Endothelial cell (in vitro differentiated cells): ENCODE data around the gene PPM1D. TPM values are rescaled to one million over a fixed set of nuclear protein-coding genes. Genes with fewer than 3 reads are reported as not detected.

ENCODE experiments used
- DNase-seq: peaks from one replicate; pipeline ENCODE4 v3.0.0; 2021; ENCODE audit warnings: low spot score
- H3K27ac Mint-ChIP-seq: one replicate; pipeline ENCODE4 v1.8.0; 2021; ENCODE audit warnings: mixed read lengths, inconsistent platforms; ENCODE audit not compliant: unreplicated experiment
- H3K27me3 Mint-ChIP-seq: one replicate; pipeline ENCODE4 v1.8.0; 2021; ENCODE audit warnings: mild to moderate bottlenecking, moderate library complexity, mixed read lengths, inconsistent platforms; ENCODE audit not compliant: unreplicated experiment
- H3K36me3 Mint-ChIP-seq: one replicate; pipeline ENCODE4 v1.8.0; 2021; ENCODE audit warnings: mild to moderate bottlenecking, low read depth, mixed read lengths, inconsistent platforms; ENCODE audit not compliant: unreplicated experiment
- H3K4me1 Mint-ChIP-seq: one replicate; pipeline ENCODE4 v1.8.0; 2021; ENCODE audit warnings: mild to moderate bottlenecking, mixed read lengths, inconsistent platforms; ENCODE audit not compliant: unreplicated experiment
- H3K4me3 Mint-ChIP-seq: one replicate; pipeline ENCODE4 v1.8.0; 2021; ENCODE audit warnings: mild to moderate bottlenecking, mixed read lengths, inconsistent platforms; ENCODE audit not compliant: unreplicated experiment
- H3K9me3 Mint-ChIP-seq: one replicate; pipeline ENCODE4 v1.8.0; 2021; ENCODE audit warnings: mixed read lengths, inconsistent platforms; ENCODE audit not compliant: unreplicated experiment
- total RNA-seq: library from RNA; stranded (reverse); fragmentation: NEBNext Ultra II Directional; extraction: Animal tissue kit (Norgen Biotek cat#: 25700); gene quantifications from one replicate; pipeline ENCODE4 v1.2.1, GENCODE V29; 2021; ENCODE audit not compliant: unreplicated experiment
- TF ChIP-seq, protein P1 (sequence below): fragments of 200-600 bp; sonication (generic); IDR thresholded peaks from one replicate; pipeline ENCODE4 v1.5.0; 2021; ENCODE audit warnings: antibody characterized with exemption; ENCODE audit not compliant: unreplicated experiment

The PPM1D gene
- total RNA-seq, 1 donor from 2014 or later, result 14.6 TPM

DNA sequence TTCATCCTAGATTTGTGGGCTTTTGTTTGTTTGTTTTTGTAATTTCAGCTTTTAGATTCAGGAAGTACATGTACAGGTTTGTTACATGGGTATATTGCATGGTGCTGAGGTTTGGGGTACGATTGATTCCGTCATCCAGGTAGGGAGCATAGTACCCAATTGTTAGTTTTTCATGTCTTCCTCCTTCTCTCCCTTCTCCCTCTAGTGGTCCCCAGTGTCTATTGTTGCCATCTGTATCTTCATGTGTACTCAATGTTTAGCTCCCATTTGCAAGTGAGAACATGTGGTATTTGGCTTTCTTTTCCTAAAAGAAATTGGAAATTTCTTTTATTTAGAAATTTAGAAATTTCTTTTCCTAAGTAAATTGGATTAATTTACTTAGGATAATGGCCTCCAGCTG is 40.5 kb downstream of the PPM1D start:
- Mint-ChIP-seq H3K27me3 (no peaks in the 10 kb centered on the region), H3K9me3 (no peaks in the 10 kb centered on the region), H3K36me3 (peaks cover 4% of the 10 kb centered on the region), H3K4me3 (no peak overlapping the region), H3K4me1 (no peaks in the 10 kb centered on the region), H3K27ac (no peak overlapping the region)
- TF ChIP-seq, protein P1, sequence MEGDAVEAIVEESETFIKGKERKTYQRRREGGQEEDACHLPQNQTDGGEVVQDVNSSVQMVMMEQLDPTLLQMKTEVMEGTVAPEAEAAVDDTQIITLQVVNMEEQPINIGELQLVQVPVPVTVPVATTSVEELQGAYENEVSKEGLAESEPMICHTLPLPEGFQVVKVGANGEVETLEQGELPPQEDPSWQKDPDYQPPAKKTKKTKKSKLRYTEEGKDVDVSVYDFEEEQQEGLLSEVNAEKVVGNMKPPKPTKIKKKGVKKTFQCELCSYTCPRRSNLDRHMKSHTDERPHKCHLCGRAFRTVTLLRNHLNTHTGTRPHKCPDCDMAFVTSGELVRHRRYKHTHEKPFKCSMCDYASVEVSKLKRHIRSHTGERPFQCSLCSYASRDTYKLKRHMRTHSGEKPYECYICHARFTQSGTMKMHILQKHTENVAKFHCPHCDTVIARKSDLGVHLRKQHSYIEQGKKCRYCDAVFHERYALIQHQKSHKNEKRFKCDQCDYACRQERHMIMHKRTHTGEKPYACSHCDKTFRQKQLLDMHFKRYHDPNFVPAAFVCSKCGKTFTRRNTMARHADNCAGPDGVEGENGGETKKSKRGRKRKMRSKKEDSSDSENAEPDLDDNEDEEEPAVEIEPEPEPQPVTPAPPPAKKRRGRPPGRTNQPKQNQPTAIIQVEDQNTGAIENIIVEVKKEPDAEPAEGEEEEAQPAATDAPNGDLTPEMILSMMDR, result peak; percentile 34
- no peak for DNase-seq

GRCh38 chr17:60641126-60641525 is 41.1 kb downstream of the PPM1D start:
- Mint-ChIP-seq H3K4me3 (no peak overlapping the region), H3K4me1 (no peaks in the 10 kb centered on the region), H3K27me3 (no peaks in the 10 kb centered on the region), H3K36me3 (peaks cover 4% of the 10 kb centered on the region), H3K27ac (no peak overlapping the region), H3K9me3 (no peaks in the 10 kb centered on the region)
- TF ChIP-seq, protein P1, result no peak
- no peak for DNase-seq

GRCh38 chr17:60641810-60642220 is 41.8 kb downstream of the PPM1D start:
- Mint-ChIP-seq H3K36me3 (peaks cover 4% of the 10 kb centered on the region), H3K27ac (no peak overlapping the region)

DNA sequence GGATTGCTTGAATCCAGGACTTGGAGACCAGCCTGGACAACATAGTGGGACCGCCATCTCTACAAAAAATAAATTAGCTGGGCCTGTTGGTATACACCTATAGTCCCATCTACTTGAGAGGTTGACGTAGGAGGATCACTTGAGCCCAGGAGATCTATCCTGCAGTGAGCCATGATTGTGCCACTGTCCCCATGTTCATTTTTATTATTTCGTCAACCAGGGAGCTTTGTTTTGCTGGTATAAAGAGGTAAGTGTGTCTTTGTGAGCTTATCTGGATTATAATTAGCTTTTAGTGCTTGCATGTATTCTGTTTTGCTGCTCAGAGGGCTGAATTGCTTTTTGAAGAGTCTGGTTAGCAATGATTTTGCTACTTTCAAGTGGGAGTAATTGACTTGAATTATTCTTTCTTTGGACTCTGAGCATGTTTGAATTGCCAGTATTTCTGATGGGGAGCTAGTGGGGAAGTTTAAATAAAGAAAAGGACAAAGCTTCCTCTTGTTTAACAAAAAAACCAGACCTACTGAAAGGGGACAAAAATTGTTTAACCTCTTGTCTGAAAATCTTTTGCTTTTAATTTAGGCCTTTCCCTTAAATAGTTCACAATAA is 46.0 kb downstream of the PPM1D start:
- H3K36me3 Mint-ChIP-seq, result peaks cover 12% of the 10 kb centered on the region
- H3K4me3 Mint-ChIP-seq, result no peak overlapping the region
- H3K27me3 Mint-ChIP-seq, result no peaks in the 10 kb centered on the region
- DNase-seq, result no peak
- H3K9me3 Mint-ChIP-seq, result no peaks in the 10 kb centered on the region
- no peaks in the 10 kb centered on the region for H3K4me1 Mint-ChIP-seq
- TF ChIP-seq, protein P1, result no peak
- peak overlapping the region; percentile 42 for H3K27ac Mint-ChIP-seq

More at GRCh38 chr17:60641810-60642220, 41.8 kb downstream of the PPM1D start:
- Mint-ChIP-seq H3K4me1 (no peaks in the 10 kb centered on the region), H3K4me3 (no peak overlapping the region), H3K9me3 (no peaks in the 10 kb centered on the region), H3K27me3 (no peaks in the 10 kb centered on the region)
- TF ChIP-seq, protein P1, result peak; percentile 26
- DNase-seq, result peak; percentile 65

DNA sequence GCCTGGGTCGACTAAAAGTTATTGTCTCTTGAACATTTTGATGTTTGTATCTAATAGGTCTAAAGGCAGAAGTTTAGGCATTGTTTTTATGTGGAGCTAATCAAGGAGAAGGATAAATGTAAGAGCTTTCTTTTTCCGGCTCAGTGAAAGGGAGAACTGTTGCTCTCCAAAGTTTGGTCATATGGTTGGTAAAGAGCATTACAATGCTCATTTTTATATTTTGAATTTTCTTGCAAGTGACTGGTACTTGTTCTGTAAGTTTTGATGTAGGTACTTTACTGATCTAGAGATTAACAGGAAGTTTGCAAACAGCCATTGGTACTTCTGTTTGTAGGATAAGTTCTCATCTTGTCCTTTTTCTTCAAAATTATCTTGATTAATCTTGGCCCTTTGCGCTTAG is 46.7 kb downstream of the PPM1D start:
- Mint-ChIP-seq H3K9me3 (no peaks in the 10 kb centered on the region), H3K27ac (no peak overlapping the region), H3K36me3 (peaks cover 12% of the 10 kb centered on the region), H3K4me1 (no peaks in the 10 kb centered on the region), H3K4me3 (no peak overlapping the region), H3K27me3 (no peaks in the 10 kb centered on the region)
- TF ChIP-seq, protein P1, result no peak
- DNase-seq, result no peak
